Stimulated activated CD8-positive, alpha-beta memory T cell treated with anti-CD3 and anti-CD28 coated beads, Interleukin-2, amount 100 ng/mL, for 1 hour (primary cell): ENCODE results near the gene NINJ1.
"Not testable (repeated sequence)": the region's sequence is repeated elsewhere in the genome, so short reads cannot be mapped to it uniquely, and the experiment has no call there.

Experiments used
- DNase-seq, 2 donors: peaks; one replicate each; pipeline ENCODE4 v3.0.0-alpha.2; 2020; ENCODE audit warnings: low read depth in 2 of 2

The NINJ1 gene

DNA sequence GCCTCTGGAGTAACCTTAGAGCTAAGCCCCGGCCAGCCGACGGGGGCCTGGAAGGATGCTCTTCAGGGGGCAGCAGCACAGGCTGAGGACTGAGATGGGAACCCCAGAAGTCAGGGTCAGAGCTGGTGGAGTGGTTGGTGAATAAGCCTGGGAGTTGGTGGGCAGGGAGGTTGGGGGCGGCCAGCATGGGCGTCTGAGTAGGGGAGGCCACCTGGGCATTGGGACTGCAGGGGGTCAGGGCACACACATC is 14.4 kb downstream of the NINJ1 start:
- DNase-seq, result no peak

DNA sequence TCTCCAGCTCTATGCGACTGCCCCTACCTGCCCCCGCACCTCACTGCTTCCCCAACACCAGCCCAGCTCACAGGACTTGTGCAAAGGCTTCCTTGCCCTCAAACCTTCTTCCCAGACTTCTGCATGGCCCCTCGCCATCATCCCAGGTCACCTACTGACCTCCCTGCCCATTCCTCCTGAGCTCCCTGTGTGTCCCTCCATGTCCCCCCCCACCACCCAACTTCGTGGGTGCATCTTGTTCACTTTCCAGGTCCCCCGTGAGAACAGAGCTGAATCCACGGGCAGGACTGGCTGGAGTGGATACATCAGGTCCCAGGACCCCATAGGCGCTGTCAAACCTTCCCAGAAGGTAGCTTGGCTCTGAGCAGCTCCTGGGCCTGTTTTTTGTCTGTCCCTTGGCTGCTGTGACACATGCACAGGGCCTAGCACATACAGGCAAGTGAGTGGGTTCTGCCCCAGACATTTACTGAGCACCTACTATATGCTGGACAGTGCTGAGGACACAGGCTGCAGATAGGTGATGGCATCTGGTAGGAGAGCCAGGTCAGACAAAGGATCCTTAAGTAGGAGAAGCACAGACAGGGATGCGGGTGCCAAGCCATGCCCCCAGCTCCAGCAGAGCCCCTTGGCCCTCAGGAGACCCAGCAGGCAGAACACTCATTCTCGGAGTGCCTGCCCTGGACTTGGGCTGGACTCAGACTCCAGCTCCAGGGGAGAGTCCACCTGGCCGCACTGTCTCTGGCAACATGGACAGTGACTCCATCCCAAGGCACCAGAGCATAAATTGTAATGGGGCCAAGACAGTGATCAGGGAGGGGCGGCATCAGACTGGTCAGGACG is 15.0 kb downstream of the NINJ1 start:
- no peak for DNase-seq

DNA sequence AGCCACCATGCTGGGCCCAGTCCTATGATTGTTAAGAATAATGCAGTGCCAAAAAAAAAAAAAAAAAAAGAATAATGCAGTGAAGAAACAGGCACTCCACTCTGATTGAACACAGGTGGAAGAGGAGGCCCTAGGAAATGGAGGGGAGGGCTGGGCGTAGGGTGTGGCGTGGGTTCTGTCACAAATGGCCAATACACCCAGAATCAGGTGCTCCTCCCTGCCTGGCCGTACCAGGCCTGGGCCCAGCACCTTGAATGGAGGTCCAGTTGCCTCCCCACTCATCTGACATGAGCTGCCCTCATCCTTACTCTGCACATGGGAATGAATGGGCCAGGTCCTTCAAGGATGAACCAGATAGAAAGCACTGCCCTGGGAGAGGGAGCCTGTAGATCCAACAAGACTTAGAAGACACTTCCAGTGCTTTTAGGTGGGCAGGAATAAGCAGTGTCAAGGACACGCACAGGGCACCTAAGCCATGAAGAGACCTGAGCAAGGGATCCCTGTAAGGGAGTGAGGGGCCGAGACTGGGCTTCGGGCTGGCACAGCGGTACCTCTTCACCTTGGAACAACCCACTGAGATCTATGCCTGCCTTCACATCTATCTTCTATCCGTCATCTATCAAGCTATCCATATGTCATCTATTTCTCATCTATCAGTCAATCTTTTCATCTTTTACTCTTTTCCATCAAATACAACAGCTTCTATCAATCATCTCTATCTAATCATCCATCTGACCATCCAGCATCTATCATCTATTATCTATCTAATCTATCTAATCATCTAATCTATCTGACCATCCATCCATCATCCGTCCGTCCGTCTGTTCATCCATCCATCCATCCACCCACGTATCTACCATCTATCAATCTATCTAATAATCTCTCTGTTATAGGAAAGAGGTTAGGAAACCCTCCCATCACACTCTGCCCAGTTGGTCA is 15.9 kb downstream of the NINJ1 start:
- no peak for DNase-seq

DNA sequence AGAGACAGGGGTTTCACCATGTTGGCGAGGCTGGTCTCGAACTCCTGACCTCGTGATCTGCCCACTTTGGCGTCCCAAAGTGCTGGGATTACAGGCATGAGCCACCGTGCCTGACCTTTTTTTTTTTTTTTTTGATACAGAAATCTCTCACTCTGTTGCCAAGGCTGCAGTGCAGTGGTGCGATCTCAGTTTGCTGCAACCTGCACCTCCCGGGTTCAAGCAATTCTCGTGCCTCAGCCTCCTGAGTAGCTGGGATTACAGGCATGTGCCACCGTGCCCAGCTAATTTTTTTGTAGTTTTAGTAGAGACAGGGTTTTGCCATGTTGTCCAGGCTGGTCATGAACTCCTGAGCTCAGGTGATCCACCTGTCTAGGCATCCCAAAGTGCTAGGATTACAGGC is 16.5 kb downstream of the NINJ1 start:
- not testable (repeated sequence) for DNase-seq

DNA sequence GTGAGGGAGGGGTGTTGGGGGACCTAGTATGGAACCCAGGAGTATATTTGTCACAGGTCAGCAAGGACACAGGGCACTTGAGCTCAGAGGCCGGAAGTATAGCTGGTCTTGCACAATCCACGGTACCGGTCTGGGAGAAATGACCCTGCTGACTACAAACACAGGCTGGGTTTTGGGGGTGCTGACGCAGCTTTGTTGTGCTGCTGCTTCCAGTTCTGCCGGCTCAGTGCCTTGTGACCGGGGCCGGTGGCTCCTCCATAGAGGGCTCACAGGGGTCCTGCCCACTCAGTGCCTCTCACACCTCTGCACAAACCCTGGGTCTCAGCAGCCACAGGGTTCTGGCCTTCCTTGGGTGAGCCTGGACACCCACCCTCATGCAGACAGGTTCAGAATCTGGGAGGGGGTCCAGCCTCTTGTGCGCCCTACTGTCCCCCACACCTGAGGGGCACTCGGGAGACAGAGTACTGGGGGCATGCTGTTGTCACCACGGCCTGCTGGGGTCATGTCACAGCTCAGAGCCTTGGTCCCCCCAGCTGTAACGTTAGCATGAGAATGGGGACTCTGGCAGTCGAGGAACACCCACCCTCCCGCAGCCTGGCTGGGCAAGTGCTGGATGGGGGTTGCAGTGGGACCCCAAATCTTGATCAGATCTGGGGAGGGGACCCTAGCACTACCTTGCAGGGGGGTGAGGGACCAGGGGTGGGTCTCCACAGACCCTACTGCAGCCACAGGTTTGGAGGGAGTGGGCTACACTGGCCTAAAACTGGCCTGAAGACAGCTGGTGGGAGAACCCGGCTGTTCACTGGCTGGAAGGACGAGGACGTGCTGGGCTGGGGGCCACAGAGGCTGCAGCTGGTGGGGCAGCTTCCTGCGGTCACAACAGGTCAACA is 17.7 kb downstream of the NINJ1 start:
- no peak for DNase-seq

DNA sequence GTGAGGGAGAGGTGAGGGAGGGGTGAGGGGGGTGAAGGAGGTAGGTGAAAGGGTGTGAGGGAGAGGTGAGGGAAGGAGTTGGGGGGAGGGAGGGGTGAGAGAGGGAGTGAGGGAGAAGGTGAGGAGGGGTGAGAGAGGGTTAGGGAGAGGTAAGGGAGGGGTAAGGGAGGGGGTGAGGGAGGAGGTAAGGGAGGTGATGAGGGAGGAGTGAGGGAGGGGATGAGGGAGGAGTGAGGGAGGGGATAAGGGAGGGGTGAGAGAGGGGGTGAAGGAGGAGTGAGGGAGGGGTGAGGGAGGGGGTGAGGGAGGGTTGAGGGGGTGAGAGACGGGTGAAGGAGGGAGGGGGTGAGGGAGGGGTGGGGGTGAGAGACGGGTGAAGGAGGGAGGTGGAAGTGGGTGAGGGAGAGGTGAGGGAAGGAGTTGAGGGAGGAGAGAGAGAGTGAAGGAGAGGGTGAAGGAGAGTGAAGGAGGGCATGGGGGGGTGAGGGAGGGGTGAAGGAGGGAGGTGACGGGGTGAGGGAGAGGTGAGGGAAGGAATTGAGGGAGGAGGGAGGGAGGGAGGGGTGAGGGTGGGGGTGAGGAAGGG is 18.5 kb downstream of the NINJ1 start:
- no peak for DNase-seq

DNA sequence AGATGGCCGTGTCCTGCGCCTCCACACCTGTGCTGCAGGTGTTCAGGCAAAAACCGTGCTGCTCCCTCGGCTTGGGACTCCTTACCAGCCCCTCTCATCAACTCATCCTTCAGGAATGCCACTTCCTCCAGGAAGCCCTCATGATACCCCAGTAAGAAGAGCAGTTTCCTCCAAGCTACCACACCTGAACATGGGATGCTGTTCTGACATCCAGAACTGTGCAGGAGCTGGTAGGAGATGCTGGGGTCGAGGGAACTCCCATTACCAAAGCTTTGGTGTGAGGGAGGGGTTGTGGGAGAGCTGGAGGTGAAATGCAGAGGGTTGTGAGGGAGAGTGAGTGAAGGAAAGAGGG is 19.1 kb downstream of the NINJ1 start:
- no peak for DNase-seq

DNA sequence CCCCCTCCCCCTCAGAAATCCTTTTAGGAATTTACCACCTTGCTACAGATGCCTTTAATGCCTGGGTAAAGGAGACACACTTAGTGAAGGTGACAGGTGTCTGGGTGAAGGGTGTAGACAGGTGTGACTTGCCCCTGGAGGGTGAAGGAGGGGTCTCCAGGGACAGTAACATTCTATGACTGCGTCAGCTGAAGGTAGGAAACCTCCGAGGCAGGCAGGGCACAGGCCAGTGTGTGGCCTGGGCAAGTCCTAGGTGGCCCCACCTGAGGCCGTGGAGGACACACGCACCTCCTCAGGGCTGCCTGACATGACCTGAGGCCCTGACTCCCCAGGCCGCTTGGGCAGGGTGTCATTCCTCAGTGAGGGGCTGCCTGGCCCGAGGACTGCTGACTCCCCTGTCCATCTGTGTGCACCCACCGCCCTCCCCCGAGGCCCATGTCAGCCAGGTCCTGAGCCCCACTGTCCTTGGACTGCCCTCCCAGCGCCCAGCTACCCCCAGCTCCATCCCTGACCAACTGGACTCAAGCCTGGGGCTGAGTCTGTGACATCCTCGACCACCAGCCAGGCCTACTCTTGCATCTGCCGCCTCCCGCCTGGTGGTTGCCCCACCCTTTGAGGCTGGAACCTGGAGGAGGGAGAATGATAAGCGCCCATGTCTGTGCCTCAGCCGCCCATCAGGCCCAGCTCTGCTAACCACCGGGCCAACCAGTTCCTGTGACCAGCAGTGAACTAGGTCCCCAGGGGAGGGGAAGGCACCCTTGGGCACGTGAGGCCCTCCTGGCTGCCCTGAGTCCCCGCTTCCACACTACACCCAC is 19.7 kb downstream of the NINJ1 start:
- no peak for DNase-seq

DNA sequence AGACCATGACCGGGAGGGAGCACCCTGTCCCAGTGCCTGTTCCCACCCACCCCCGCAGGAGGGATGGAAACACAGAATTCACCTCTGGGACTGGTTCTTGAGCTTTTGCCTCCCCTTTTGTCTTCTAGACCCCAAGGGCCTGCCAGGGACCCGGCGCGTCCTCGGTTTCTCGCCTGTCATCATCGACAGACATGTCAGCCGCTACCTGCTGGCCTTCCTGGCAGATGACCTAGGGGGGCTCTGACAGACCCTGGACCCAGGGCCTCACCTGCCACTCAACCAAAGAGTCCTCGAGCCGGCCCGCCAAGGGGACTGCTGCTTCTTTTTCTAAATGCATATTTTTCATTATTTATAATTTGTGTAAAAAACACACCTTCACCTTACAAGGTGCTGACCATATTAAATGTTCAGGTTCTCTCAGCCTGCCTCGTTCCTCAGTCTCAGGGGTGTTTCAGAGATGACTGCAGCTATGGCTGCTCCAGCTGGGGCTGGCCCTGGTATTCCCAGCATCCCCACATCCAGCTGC is 21.1 kb downstream of the NINJ1 start:
- no peak for DNase-seq

DNA sequence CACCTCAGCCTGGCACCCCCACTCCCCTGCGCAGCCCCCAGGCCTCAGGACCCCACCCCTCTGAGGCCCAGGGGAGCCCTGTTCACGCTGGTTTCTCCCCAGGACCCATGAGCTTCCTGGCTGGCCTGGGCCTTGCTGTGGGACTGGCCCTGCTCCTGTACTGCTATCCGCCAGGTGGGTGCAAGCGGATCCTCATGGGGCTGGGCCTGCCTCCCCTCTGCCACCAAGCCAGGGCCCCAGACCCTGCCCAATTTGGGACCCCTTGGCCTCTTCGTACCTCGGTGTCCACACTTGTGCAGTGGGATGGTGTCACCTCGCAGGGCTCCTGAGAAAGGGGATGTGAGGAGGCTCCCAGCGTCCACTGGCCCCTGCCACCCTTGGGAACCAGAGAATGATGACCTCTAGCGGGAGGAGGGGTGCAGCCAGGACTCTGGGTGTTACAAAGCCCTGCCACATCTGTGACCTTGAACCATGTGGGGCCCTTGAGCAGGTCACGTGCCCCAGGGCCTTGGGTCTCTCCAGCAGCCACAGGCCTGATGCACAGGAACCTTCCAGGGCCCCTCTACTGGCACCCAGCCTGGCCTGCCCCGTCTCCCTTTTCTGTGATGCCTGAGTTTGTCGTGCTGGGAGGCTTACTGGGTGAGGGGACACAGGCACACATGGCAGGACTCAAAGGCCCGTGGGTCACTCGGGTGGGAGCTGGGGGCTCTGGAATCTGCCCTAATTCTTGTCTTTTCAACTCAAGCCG is 21.8 kb downstream of the NINJ1 start:
- DNase-seq, result no peak

DNA sequence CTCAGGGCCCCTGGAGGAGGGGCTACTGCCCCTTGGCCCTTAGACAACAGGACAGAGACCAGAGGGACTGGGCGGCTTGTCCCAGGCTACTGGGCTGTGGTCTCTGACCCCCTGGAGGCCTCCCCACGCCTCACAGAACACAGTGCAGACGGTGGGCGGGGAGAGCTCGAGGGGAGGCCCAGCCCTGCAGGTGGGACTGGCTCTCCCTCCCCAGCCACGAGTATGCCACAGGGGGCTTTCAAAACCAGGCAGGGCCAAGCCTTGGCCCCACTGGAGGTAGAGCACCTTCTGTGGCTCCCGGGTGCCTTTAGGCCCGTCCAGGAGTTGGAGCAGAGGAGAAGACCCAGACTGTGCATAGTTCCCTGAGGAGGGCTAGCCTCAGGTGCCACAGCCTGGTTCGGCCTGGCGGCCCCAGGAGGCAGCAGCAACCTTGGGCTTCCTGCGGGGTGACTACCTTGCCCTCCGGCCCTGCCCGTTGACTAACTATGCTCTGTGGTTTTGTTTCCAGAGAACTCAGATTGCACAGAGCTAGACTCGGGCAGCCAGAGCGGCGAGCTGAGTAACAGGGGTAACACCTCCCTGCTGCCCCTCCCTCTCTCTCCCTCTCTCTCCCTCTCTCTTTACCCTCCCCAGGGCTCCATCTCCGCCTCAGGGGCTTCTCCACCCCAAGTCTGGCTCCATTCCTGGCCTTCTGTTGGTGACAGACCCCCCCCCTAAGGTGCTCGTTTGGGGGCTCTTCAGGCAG is 22.5 kb downstream of the NINJ1 start:
- no peak for DNase-seq

DNA sequence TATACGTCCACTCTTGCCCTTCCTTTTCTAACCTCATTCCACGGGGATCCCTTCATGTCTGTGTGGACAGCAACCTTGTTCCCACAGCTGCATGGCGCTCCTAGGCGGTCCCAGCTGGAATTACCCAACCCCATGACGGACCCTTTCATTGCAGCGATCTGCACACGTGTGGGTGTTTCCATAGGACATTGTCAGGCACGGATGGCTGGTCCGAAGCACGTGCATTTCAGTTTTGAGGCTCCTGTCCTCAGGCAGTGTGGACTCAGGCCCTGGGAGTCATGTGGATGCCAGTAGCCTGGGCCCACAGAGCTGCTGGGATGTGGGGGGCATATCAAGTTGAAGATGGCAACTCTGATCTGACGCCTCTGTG is 23.1 kb downstream of the NINJ1 start:
- no peak for DNase-seq

DNA sequence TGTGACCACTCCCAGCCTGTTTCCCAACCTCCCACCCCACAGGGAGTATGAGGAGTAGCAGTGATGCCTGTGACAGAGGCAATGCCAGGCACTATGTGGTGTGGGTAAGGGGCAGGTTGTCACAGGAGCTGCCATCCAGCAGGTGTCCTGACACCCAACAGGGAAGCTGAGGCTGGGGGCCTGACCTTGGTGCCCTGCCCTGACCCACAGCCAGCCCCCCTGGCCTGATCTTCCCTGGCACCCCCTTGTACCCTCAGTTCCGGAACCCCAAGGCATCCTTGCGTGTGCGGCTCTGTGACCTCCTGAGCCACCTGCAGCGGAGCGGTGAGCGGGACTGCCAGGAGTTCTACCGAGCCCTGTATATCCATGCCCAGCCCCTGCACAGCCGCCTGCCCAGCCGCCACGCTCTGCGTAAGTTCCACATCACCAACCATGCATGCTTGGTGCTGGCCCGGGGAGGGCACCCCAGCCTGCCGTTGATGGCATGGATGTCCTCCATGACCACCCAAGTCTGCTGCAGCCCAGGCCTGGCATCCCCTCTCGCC is 23.7 kb downstream of the NINJ1 start:
- no peak for DNase-seq

DNA sequence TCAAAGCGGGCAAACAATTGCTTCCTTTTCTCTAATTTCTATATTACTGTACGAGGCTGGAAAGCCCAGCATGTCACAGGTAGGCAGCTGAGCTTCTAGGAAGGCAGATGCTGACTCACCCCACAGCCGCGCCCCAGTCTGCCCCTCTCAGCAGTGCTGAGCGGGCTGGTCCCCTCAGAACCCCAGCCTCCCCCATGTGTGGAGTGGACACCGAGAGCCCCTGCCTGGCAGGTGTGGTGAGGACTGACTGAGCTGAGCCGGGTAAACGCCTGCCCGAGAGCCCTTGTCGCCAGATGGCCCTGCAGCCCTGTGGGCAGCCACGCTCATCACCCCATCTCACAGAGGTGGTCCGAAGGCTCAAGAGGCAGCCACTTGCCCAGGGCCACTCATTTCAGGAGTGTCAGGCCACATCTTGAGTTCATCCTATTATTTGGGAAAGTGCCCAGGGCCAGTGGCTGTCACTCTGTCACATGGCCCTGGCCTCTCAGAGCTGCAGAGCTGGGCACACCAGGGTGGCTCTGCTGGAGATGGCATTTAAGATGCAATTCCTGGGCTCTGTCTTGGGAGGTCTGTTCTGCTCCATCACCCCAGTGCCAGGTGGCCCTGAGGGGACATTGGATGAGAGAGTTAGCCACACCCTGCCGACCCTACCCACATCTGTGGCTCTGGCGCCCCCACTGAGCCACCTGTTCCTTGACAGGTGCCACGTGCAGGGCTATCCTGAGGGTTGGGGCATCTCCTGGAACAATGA is 25.6 kb downstream of the NINJ1 start:
- DNase-seq, result no peak

DNA sequence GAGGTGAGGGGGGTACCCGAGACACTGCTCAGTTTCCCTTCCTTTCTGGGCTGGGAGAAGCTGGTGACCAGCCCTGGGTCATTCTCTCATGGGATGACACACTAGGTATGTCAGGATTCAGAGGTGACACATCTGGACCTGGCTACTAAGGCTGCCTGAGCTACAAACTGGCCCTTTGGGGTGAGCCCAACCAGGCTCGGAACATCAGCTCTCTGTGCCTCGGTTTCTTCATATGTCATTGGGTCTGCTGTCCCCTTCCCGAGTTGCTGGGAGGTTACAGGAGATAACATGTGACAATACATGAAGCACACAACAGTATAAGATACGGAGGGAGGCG is 26.3 kb downstream of the NINJ1 start:
- no peak for DNase-seq

DNA sequence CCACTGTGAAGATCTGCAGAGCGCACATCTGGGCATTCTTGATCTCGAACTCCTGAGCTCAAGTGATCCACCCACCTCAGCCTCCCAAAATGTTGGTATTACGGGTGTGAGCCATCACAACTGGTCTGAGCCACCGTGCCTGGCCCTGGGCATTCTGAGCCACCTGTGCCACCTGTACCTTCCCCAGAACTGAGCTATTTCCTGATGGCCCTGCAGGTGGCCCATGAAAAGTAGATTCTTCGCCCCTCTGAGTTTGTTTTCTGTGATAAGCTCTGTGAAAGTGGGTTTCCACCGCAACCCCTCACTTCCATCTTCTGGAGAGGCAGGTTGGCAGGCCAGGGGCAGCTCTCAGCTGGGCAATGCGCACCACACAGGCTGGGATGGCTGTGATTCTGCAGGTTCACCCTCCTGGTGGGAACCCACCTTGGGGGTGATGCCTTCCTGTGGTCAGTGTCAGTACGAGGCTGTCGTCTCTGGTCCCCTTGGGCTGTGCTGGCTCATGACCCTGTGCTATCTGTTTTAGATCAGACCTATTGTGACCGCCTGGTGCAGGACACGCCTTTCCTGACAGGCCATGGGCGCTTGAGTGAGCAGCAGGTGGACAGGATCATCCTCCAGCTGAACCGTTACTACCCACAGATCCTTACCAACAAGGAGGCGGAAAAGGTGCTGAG is 26.8 kb downstream of the NINJ1 start:
- DNase-seq, result no peak

DNA sequence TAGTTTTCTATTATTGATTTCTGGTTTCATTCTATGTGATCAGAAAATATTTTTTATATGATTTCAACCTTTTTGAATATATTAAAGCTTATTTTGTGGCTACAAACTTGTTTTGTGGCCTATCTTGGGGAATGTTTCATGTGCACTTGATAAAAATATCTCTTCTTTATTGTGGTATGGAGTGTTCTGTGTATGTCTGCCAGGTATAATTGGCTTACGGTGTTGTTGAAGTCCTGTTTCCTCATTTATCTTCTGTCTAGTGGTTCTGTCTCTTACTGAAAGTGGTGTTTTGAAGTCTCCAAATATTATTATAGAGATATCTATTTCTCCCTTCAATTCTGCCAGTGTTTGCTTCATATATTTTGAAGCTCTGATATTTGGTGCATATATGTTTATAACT is 28.4 kb downstream of the NINJ1 start:
- no peak for DNase-seq

DNA sequence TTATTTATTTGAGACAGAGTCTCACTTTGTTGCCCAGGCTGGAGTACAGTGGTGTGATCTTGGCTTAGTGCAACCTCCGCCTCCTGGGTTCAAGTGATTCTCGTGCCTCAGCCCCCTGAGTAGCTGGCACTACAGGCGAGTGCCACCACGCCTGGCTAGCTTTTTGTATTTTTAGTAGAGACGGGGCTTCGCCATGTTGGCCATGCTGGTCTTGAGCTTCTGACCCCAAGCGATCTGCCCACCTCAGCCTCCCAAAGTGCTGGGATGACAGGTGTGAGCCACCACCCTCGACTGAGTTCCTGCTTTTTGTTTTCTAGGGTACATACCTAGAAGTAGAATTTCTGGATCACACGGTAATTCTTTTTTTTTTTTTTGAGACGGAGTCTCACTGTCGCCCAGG is 33.0 kb downstream of the NINJ1 start:
- DNase-seq, result not testable (repeated sequence)
